HepG2 (cell line): Measurements from ENCODE around the gene RBM34. TPM values are rescaled to one million over a fixed set of nuclear protein-coding genes. Genes with fewer than 3 reads are reported as not detected.

Experiments used
- AGO2 ChIP-seq: fragments of 200-400 bp; formaldehyde crosslinking; optimal IDR thresholded peaks from 2 replicates; pipeline ENCODE3; 2017; ENCODE audit warnings: mild to moderate bottlenecking, low read depth, low read length, moderate library complexity
- FOSL1 ChIP-seq: sonication (generic); formaldehyde crosslinking; IDR thresholded peaks from 2 replicates; pipeline ENCODE4 v1.9.0; 2021; ENCODE audit warnings: missing genetic modification reagents, borderline replicate concordance
- FOSL2 ChIP-seq: sonication (generic); formaldehyde crosslinking; IDR thresholded peaks from 2 replicates; pipeline ENCODE4 v1.4.0; 2020; ENCODE audit warnings: missing genetic modification reagents
- FOXK2 ChIP-seq: fragments of 450-650 bp; IDR thresholded peaks from 2 replicates; pipeline ENCODE4 v1.6.1; 2016
- HCFC1 ChIP-seq: fragments of 150-350 bp; IDR thresholded peaks from 2 replicates; pipeline ENCODE4 v1.6.1; 2014; ENCODE audit warnings: low read depth, low read length
- HOXD1 ChIP-seq: sonication (generic); formaldehyde crosslinking; IDR thresholded peaks from 2 replicates; pipeline ENCODE4 v1.5.0; 2020; ENCODE audit warnings: missing genetic modification reagents
- KDM3A ChIP-seq: IDR thresholded peaks from 2 replicates; pipeline ENCODE4 v1.6.1; 2018; ENCODE audit warnings: low read depth, missing compliant biosample characterization
- KLF6 ChIP-seq: IDR thresholded peaks from 2 replicates; pipeline ENCODE4 v1.8.0; 2016; ENCODE audit warnings: missing biosample characterization, missing genetic modification reagents
- MATR3 ChIP-seq: sonication (generic); formaldehyde crosslinking; IDR thresholded peaks from 2 replicates; pipeline ENCODE4 v1.4.0; 2020; ENCODE audit warnings: missing genetic modification reagents
- NFKBIZ ChIP-seq: IDR thresholded peaks from 2 replicates; pipeline ENCODE4 v1.6.1; 2018; ENCODE audit warnings: missing genetic modification reagents, missing compliant biosample characterization
- NKX3-1 ChIP-seq: sonication (generic); formaldehyde crosslinking; IDR thresholded peaks from 2 replicates; pipeline ENCODE4 v1.5.0; 2020; ENCODE audit warnings: missing genetic modification reagents
- ONECUT2 ChIP-seq: sonication (generic); formaldehyde crosslinking; IDR thresholded peaks from 2 replicates; pipeline ENCODE4 v1.4.0; 2020; ENCODE audit warnings: missing genetic modification reagents
- RFXANK ChIP-seq: IDR thresholded peaks from 2 replicates; pipeline ENCODE4 v1.6.1; 2016
- RNF2 ChIP-seq: fragments of 450-650 bp; conservative IDR thresholded peaks from 2 replicates; pipeline ENCODE4 v1.6.1; 2016; ENCODE audit warnings: low read depth
- SRSF4 ChIP-seq: fragments of 200-400 bp; formaldehyde crosslinking; IDR thresholded peaks from one replicate; pipeline ENCODE4 v1.6.1; 2018; ENCODE audit warnings: mild to moderate bottlenecking, low read depth, low read length, moderate library complexity; ENCODE audit not compliant: poor library complexity, severe bottlenecking
- YY1 ChIP-seq: IDR thresholded peaks from 2 replicates; pipeline ENCODE4 v1.6.1; 2011; ENCODE audit warnings: low read length, low read depth, moderate library complexity, mild to moderate bottlenecking; ENCODE audit not compliant: insufficient read depth, insufficient replicate concordance
- ZBTB3 ChIP-seq: sonication (generic); formaldehyde crosslinking; IDR thresholded peaks from 2 replicates; pipeline ENCODE4 v1.4.0; 2020; ENCODE audit warnings: low read depth, mild to moderate bottlenecking, moderate library complexity, missing genetic modification reagents, borderline replicate concordance
- ZC3H13 ChIP-seq: sonication (generic); formaldehyde crosslinking; IDR thresholded peaks from 2 replicates; pipeline ENCODE4 v1.8.1; 2023; ENCODE audit warnings: mild to moderate bottlenecking, missing genetic modification reagents, moderate library complexity
- ZNF354B ChIP-seq: sonication (generic); formaldehyde crosslinking; IDR thresholded peaks from 2 replicates; pipeline ENCODE4 v1.8.0; 2022; ENCODE audit warnings: mild to moderate bottlenecking, missing genetic modification reagents
- ZNF501 ChIP-seq: sonication (generic); formaldehyde crosslinking; IDR thresholded peaks from 2 replicates; pipeline ENCODE4 v1.5.1; 2020; ENCODE audit warnings: mild to moderate bottlenecking, moderate library complexity, missing genetic modification reagents
- ZNF589 ChIP-seq: sonication (generic); formaldehyde crosslinking; conservative IDR thresholded peaks from 2 replicates; pipeline ENCODE4 v1.8.0; 2022; ENCODE audit warnings: mild to moderate bottlenecking, moderate library complexity, missing genetic modification reagents
- ZNF737 ChIP-seq: sonication (generic); formaldehyde crosslinking; IDR thresholded peaks from 2 replicates; pipeline ENCODE4 v1.5.0; 2020; ENCODE audit warnings: missing genetic modification reagents, mild to moderate bottlenecking, borderline replicate concordance
- ZNF773 ChIP-seq: sonication (generic); formaldehyde crosslinking; IDR thresholded peaks from 2 replicates; pipeline ENCODE4 v1.4.0; 2020; ENCODE audit warnings: missing genetic modification reagents, borderline replicate concordance
- ZSCAN30 ChIP-seq: sonication (generic); formaldehyde crosslinking; IDR thresholded peaks from 2 replicates; pipeline ENCODE4 v1.5.0; 2020; ENCODE audit warnings: mild to moderate bottlenecking, missing genetic modification reagents
- polyA plus RNA-seq, 8 experiments: library from polyadenylated mRNA; depleted of rRNA in 3 of 8; stranded (reverse) in 7 of 8; unstranded in 1 of 8; fragments of >200 nt; fragmentation: Illumina TruSeq in 4 of 8; extraction: Trizol in 4 of 8; gene quantifications; 2 replicates each; pipeline versions ENCODE4 v1.2.1 to v1.2.3, GENCODE V29; 2011 to 2016; ENCODE audit warnings: low read depth in 4 of 8, missing spikeins in 1 of 8, mixed read lengths in 1 of 8; ENCODE audit not compliant: insufficient read depth in 1 of 8
- total RNA-seq, 5 experiments: library from RNA; depleted of rRNA; stranded (reverse); fragments of >200 nt; fragmentation: Illumina TruSeq; extraction: Trizol; gene quantifications; 2 replicates each; pipeline ENCODE4 v1.2.3, GENCODE V29; 2016; ENCODE audit warnings: low read depth in 1 of 5
- TF ChIP-seq, protein P1 (sequence below): sonication (generic); formaldehyde crosslinking; IDR thresholded peaks from 2 replicates; pipeline ENCODE4 v1.5.0; 2020; ENCODE audit warnings: missing genetic modification reagents, mild to moderate bottlenecking, borderline replicate concordance
- TF ChIP-seq, protein P2 (sequence below): sonication (generic); formaldehyde crosslinking; IDR thresholded peaks from 2 replicates; pipeline ENCODE4 v1.5.0; 2020; ENCODE audit warnings: missing genetic modification reagents
- TF ChIP-seq, protein P3 (sequence below): sonication (generic); formaldehyde crosslinking; IDR thresholded peaks from 2 replicates; pipeline ENCODE4 v1.4.0; 2020; ENCODE audit warnings: mild to moderate bottlenecking, missing genetic modification reagents
- TF ChIP-seq, protein P4 (sequence below): sonication (generic); formaldehyde crosslinking; IDR thresholded peaks from 2 replicates; pipeline ENCODE4 v1.4.0; 2020; ENCODE audit warnings: missing genetic modification reagents
- TF ChIP-seq, protein P5 (sequence below): sonication (generic); formaldehyde crosslinking; IDR thresholded peaks from 2 replicates; pipeline ENCODE4 v1.4.0; 2020; ENCODE audit warnings: missing genetic modification reagents

The RBM34 gene
- total and polyA plus RNA-seq, 2 of the 13 experiments (the other 11 are each of a cell fraction or from before 2014, with no cell fraction given), result 34.7 to 73.0 TPM

DNA sequence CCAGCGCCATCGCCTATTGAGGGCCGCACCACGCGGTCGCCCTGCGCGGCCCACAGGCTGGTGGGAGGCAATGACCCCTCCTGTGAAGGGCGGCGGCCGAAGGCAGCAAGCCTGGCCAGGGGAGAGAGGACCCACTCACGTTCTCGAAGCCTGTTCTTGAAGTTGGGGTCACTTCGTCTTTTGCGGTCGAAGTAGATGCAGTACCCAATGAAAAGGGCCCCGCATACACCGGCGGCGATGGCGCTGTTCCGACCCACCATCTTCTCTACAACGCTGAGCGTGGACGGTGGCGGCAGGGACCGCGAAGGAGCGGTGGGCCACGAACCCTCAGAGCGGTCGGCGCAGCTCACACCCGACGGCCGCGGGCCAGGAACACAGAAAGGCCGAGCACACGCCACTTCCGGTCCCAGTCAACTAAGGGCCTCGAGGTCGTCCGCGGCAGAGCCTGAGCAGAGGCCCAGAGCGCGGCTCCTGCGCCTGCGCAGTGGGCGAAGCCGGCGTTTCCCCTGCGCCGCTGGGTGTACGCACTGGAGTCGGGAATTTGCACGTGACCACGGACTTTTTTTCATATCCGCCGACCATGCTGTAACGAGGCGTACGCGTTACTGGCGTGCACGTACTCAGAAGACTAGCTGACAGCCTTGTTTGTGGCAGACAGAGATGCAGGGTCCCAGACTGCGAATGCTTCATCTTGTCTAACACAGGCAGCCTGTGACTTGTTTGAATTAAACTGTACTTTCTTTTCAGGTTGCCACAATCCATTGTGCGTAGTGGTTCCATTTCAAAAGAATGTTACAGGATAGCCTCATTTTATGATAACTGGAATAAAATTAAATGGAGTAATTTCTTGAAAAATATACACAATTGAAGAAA is 32.4 kb downstream of the RBM34 start, which contains the start of gene TOMM20 (continued):
- TF ChIP-seq, protein P1, sequence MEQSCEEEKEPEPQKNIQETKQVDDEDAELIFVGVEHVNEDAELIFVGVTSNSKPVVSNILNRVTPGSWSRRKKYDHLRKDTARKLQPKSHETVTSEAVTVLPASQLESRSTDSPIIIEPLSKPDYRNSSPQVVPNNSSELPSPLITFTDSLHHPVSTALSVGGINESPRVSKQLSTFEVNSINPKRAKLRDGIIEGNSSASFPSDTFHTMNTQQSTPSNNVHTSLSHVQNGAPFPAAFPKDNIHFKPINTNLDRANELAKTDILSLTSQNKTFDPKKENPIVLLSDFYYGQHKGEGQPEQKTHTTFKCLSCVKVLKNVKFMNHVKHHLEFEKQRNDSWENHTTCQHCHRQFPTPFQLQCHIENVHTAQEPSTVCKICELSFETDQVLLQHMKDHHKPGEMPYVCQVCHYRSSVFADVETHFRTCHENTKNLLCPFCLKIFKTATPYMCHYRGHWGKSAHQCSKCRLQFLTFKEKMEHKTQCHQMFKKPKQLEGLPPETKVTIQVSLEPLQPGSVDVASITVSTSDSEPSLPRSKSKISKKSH, result peak; percentile 94; the same call in 1 of the 2 replicates
- TF ChIP-seq HOXD1 (CRISPR knock-in tag), result peak; percentile 90
- no peak for TF ChIP-seq SRSF4
- peak; percentile 93; the same call in 1 of the 2 replicates for TF ChIP-seq ZNF773 (CRISPR knock-in tag)
- peak; percentile 15 for TF ChIP-seq ZNF354B (CRISPR knock-in tag)
- no peak for TF ChIP-seq ZSCAN30 (CRISPR knock-in tag)
- peak; percentile 67; the same call in 1 of the 2 replicates for TF ChIP-seq KLF6 (CRISPR knock-in tag)
- TF ChIP-seq ONECUT2, result no peak
- no peak for TF ChIP-seq FOSL1 (CRISPR knock-in tag)
- peak; percentile 88 for TF ChIP-seq AGO2
- TF ChIP-seq, protein P2, sequence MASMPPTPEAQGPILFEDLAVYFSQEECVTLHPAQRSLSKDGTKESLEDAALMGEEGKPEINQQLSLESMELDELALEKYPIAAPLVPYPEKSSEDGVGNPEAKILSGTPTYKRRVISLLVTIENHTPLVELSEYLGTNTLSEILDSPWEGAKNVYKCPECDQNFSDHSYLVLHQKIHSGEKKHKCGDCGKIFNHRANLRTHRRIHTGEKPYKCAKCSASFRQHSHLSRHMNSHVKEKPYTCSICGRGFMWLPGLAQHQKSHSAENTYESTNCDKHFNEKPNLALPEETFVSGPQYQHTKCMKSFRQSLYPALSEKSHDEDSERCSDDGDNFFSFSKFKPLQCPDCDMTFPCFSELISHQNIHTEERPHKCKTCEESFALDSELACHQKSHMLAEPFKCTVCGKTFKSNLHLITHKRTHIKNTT (CRISPR knock-in tag), result no peak
- TF ChIP-seq YY1, result peak; percentile 59
- peak; percentile 73 for TF ChIP-seq RNF2
- 0 out of 2 replicates have a peak, but pooled peaks have one; percentile 76 for TF ChIP-seq ZBTB3 (CRISPR knock-in tag)
- TF ChIP-seq NFKBIZ, result no peak
- TF ChIP-seq ZNF589 (CRISPR knock-in tag), result peak; percentile 76; the same call in 1 of the 2 replicates
- peak; percentile 81 for TF ChIP-seq ZC3H13
- TF ChIP-seq, protein P3, sequence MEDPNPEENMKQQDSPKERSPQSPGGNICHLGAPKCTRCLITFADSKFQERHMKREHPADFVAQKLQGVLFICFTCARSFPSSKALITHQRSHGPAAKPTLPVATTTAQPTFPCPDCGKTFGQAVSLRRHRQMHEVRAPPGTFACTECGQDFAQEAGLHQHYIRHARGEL (CRISPR knock-in tag), result no peak
- TF ChIP-seq NKX3-1 (CRISPR knock-in tag), result peak; percentile 92
- peak; percentile 89; the same call in 1 of the 2 replicates for TF ChIP-seq ZNF737
- TF ChIP-seq FOXK2, result no peak
- peak; percentile 75 for TF ChIP-seq KDM3A (CRISPR knock-in tag)
- TF ChIP-seq, protein P4, sequence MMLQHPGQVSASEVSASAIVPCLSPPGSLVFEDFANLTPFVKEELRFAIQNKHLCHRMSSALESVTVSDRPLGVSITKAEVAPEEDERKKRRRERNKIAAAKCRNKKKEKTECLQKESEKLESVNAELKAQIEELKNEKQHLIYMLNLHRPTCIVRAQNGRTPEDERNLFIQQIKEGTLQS (CRISPR knock-in tag), result no peak
- no peak for TF ChIP-seq RFXANK (CRISPR knock-in tag)
- TF ChIP-seq MATR3, result no peak
- TF ChIP-seq HCFC1, result peak; percentile 44; the same call in 1 of the 2 replicates
- TF ChIP-seq, protein P5, sequence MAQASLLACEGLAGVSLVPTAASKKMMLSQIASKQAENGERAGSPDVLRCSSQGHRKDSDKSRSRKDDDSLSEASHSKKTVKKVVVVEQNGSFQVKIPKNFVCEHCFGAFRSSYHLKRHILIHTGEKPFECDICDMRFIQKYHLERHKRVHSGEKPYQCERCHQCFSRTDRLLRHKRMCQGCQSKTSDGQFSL (CRISPR knock-in tag), result no peak
- TF ChIP-seq ZNF501 (CRISPR knock-in tag), result peak; percentile 88
- TF ChIP-seq FOSL2 (CRISPR knock-in tag), result peak; percentile 54
